Cardiac fibroblast (primary cell): Measurements from ENCODE around the gene DARS2.
"Not testable (repeated sequence)": the region's sequence is repeated elsewhere in the genome, so short reads cannot be mapped to it uniquely, and the experiment has no call there.

Experiments
- DNase-seq, 2 donors: peaks; one replicate each; pipeline versions ENCODE4 v3.0.0 to v3.0.0-alpha.2; 2010; ENCODE audit warnings: low read depth in 2 of 2
- H3K4me3 ChIP-seq, 2 donors: replicated peaks in 1 of 2; 1 replicate in 1 of 2; 2 replicates in 1 of 2; pipeline ENCODE4 v1.5.1; 2011; ENCODE audit warnings: low read depth in 2 of 2, low read length in 2 of 2, mild to moderate bottlenecking in 2 of 2, moderate library complexity in 1 of 2
- CTCF ChIP-seq: IDR thresholded peaks from one replicate; pipeline ENCODE4 v1.5.1; 2011; ENCODE audit warnings: low read depth, mild to moderate bottlenecking, low read length, inconsistent platforms

The DARS2 gene

GRCh38 chr1:173824315-173825081 lies at the start of gene DARS2, which contains the start of gene CENPL:
TSS of gene DARS2 (plus strand) at chr1:173824673. CDS start at chr1:173825230, 557 bp downstream.
TSS of gene CENPL (minus strand) at chr1:173824883. CDS start at chr1:173811299, 13,584 bp downstream.
- DNase-seq = peak; percentile 99
- TF ChIP-seq CTCF = no peak
- H3K4me3 ChIP-seq = peak within 1 kb of the TSS; percentile 94 to 95

GRCh38 chr1:173775578-173776226 lies 48.8 kb upstream of the DARS2 start:
- DNase-seq = no peak
- no peak for TF ChIP-seq CTCF
- no peak overlapping the region for H3K4me3 ChIP-seq

- DNase-seq = peak in 1 of 2 donors; percentile 11
- no peak for TF ChIP-seq CTCF
- no peak overlapping the region for H3K4me3 ChIP-seq
These were observed 44.5 kb upstream of the DARS2 start for GRCh38 chr1:173779936-173780335.

- no peak for TF ChIP-seq CTCF
- no peak for DNase-seq
These were observed 39.5 kb upstream of the DARS2 start for GRCh38 chr1:173784997-173785396.

GRCh38 chr1:173789841-173790240 lies 34.6 kb upstream of the DARS2 start:
- TF ChIP-seq CTCF = no peak
- no peak overlapping the region for H3K4me3 ChIP-seq
- no peak for DNase-seq

More at GRCh38 chr1:173784997-173785396, 39.5 kb upstream of the DARS2 start:
- H3K4me3 ChIP-seq = no peak overlapping the region

- peak in 1 of 2 donors; percentile 49 for DNase-seq
- no peak overlapping the region for H3K4me3 ChIP-seq
- no peak for TF ChIP-seq CTCF
These were observed 26.4 kb upstream of the DARS2 start for GRCh38 chr1:173798078-173798477.

- H3K4me3 ChIP-seq, DNase-seq: not testable (repeated sequence)
These were observed 24.5 kb upstream of the DARS2 start for GRCh38 chr1:173799995-173800394.
